Left lobe of liver (tissue), 2 donors: ENCODE data around the gene PLLP. TPM values are rescaled to one million over a fixed set of nuclear protein-coding genes. Genes with fewer than 3 reads are reported as not detected.

ENCODE experiments used
- ATAC-seq: fragments of 200-7000 bp; cut with Tn5 transposase; one replicate; pipeline ENCODE4 v1.9.1; 2020; ENCODE audit warnings: mild to moderate bottlenecking, moderate library complexity
- DNase-seq: peaks from one replicate; pipeline ENCODE4 v3.0.0-alpha.2; 2020; ENCODE audit warnings: low spot score
- total RNA-seq: library from RNA; stranded (reverse); gene quantifications from one replicate; pipeline ENCODE4 v1.2.1, GENCODE V29; 2021
- donor health status: DM: no; HTN: no; CAD: no; lungs with moderate emphysema.
- donor health status: DM: no; HTN: yes; CAD: no.

Gene PLLP, protein sequence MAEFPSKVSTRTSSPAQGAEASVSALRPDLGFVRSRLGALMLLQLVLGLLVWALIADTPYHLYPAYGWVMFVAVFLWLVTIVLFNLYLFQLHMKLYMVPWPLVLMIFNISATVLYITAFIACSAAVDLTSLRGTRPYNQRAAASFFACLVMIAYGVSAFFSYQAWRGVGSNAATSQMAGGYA
- 7.5 TPM for total RNA-seq

DNA sequence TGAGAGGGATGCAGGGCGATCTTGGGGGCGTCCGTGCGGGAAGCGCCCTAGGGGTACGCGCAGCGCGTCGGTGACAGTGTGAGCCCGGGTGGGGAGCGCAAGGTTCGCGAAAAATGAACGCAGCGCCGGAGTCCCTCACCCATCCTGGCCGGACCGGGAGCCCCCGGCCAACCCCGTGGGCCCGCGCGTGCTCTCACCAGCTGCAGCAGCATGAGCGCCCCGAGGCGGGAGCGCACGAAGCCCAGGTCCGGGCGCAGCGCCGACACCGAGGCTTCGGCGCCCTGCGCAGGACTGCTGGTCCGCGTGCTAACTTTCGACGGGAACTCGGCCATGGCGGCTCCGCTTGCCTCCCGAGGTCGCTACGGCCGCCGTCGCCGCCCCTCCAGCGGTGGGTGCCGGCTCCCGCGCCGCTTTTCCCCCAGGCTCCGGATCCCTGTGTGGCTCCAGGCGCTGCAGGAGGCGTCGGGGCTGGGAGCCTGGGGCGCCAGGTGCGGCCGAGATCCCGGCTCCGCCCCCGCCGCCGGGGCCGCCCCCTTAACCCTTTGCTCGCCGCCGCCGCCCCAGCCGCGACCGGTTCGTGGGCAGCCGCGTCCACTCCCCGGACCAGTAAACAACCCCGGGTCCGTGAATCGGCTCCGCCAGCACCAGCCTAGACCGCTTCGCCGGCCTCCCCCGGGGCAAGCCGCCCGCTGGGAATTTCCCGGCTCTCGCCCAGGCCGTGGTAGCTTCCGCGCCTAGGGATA lies at the start of gene PLLP:
Gene PLLP (minus strand): TSS at position 464 of the 743 bp plus-strand sequence. CDS start 132 bp downstream, at position 332.
- ATAC-seq (peak; percentile 89), DNase-seq (peak; percentile 60)

DNA sequence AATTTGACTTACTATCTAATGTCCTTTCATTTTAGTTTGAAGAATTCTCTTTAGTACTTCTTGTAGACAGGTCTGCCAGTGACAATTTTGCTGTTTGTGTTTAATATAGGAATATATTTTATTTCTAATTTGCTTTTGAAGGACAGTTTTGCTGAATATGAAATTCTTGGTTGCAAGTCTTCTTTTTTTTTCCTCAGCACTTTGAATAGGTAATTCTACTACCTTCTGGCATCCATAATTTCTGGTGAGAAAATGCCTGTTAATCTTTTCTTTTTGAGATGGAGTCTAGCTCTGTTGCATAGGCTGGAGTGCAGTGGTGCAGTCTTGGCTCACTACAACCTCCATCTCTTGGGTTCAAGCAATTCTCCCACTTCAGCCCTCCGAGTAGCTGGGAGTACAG lies 48.9 kb upstream of the PLLP start:
- no peak for ATAC-seq
- DNase-seq, result no peak

DNA sequence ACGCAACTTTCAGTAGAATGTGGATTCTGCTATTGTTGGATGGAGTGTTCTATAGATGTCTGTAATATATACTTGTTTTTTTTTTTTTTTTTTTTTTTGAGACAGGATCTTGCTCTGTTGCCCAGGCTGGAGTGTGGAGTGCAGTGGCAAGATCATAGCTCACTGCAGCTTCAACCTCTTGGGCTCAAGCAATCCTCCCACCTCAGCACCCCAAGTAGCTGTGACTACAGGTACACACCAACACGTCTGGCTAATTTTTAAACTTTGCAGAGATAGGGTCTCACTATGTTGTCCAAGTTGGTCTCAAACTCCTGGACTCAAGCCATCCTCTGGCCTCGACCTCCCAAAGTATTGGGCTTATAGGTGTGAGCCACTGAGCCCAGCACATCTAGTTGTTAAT lies 46.9 kb upstream of the PLLP start:
- no peak for DNase-seq
- no peak for ATAC-seq

DNA sequence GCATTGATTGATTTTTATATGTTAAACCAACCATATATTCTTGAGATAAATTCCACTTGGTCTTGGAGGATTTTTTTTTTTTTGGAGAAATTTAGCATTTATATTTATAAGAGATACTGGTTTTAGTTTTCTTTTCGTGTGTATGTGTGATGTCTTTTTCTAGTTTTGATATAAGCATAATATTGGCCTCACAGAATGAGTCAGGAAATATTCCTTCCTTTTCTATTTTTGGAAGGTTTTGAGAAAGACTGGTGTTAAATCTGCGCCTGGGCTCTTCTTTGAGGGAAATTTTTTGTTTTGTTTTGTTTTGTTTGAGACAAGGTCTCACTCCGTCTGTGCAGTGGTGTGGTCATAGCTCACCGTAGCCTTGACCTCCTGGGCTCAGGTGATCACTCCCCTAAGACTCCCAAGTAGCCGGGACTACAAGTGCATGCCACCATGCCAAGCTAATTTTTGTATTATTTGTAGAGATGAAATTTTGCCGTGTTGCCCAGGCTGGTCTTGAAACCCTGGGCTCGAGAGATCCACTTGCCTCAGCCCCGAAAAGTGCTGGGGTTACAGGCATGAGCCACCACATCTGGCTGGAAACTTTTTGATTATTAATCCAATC lies 45.4 kb upstream of the PLLP start:
- ATAC-seq (no peak), DNase-seq (no peak)

DNA sequence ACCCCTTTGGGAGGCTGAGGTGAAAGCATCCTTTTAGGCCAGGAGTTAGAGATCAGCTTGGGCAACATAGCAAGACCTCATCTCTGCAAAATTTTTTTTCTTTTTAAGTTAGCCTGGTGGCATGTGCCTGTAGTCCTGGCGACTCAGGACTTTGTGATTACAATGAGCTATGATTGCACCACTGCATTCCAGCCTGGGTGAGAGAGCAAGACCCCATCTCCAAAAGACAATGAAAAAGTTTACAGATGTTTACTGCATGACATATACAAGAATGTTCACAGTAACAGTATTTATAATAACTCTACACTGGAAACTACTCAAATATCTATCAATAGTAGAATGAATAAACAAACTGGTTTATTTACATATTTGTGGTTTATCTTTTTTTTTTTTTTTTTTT lies 41.0 kb upstream of the PLLP start:
- no peak for DNase-seq
- ATAC-seq, result no peak

DNA sequence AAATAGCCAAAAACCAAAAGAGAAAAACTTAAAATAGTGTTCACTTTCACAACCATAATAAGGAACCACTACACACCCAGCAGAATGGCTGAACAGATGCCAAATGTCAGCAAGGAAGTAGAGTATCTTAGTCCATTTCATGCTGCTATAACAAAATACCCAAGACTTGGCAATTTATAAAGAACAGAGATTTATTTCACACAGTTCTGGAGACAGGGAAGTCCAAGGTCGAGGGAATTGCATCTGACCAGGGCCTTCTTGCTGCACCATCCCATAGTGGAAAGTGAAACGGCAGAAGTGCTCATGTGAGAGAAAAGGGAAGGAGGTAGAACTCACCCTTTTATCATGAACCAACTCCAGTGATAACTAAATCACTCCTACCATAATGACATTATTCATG lies 40.3 kb upstream of the PLLP start:
- DNase-seq, result no peak
- peak; percentile 11 for ATAC-seq

DNA sequence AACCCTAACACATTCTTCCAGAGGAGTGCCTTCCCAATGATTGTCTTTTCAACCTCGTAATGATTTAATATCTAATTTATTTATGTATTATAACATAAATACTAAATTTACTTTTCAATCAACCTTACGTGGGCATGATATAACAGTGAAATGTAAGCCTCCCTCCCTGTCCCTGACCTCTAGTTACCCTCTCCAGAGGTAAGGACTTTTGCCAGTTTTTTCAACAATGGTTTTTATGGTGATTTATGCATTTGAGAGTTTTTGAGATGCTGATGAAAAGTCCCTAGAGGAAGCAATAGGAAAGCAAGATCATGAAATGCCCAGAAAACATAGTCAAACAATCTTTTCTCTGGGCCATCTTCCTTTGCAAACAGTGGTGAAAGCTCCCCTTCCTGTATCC lies 35.2 kb upstream of the PLLP start:
- no peak for DNase-seq

DNA sequence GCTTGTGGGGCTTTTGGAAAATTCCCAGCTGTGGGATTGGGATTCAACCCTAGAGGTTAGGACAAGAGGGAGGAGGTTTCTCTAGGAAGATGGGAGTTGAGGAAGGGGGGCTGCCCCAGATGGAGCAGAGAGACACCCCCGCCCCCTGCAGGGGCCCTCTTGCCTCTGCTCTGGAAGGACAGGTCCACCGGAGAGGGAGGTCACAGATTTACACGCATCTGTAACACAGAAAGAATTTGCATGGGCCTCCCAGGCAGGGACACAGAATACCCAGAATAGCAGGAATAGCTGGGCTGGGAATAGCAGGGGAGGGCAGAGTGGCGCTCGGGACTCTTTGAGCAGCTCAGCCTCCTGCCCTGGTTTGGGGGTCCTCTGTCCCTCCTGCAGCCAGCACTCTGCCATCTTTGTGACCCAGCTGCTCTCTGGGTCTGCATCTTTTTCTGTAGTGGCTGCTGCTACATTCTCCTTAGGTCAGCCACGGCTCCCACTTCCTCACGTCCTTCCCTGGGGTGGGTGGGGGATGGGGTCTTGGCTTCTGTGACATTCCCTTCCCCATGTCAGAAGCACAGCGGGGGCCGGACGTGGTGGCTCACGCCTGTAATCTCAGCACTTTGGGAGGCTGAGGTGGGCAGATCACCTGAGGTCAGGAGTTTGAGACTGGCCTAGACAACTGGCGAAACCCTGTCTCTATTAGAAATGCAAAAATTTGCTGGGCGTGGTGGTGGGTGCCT lies 33.9 kb upstream of the PLLP start:
- ATAC-seq, result no peak
- DNase-seq, result no peak

More for the DNA sequence above, 35.2 kb upstream of the PLLP start:
- no peak for ATAC-seq

DNA sequence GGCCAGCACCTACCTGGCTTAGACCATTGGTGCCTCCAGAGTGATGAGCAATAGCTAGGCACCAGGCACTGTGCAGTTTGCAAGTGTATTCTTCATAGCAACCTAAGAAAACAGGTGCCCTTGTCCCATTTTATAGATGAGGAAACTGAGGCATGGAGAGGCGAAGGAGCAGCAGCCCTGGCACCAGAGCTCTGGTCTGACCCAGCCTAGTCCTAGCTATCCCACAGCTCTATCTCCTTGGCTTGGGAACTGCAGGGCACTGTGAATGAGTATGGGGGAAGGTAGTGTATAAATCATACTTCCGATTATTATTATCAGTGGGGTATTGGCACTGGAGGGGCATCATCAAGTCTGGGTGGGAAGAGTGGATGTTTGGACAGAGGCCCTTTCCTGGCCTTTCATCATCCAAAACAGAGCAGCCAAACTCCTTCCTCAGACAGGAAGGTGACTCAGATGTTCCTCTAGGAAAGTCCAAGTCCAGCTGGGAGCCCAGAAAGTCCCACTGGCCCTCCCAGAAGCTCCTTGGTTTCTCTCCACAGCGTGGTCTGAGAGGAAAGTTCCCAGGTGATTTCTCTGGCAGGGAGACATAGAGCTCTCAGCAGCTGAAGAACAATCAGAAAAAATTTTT lies 32.0 kb upstream of the PLLP start:
- ATAC-seq (peak; percentile 35), DNase-seq (no peak)

DNA sequence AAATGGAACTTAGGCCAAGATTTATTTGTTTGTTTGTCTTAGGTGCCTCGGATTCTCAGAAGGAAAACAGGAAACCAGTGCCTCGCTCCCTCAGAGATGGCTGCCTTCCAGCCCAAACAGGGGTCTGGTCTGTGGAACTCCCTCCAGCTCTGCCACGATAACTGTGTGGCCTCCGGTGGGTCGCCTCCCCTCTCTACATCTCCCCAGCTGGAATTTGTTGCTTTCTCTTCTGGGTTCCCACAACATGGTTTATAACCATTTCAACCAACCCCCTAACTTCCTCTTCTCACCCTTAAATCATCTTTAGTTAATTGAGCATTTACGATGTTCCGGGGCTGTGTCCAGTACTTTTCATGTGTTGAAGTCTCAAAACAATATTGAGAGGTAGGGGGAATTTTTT lies 30.9 kb upstream of the PLLP start:
- DNase-seq (peak; percentile 21), ATAC-seq (no peak)

DNA sequence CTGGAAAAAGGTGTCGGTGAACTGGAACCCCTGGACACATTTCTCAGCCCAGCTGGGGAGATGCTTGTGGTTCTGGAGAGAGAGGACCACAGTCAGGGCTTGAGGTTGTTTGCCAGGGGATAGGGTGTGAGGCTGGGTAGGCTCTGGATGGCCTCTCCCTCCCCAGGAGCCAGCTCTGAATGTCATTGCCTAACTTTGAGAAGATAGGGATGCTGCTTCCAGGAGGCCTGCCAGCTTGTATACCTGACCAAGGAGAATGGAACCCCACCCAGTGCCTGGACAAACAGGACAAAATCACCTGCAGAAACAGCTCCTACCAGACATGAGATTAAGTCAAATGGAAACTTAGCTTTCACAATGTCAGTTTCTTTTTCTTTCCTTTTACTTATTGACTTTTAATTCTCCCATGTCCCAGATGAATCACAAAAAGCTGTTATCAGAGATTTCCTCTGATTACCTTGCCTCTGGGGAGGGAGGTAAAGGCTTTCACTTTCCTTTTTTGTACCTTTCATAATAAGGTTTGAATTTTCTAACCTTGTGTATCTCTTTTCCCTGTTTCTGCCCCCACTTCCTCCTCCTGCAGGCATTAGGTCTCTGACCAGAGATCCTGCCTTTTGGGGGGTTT lies 29.8 kb upstream of the PLLP start:
- DNase-seq, result no peak
- peak; percentile 12 for ATAC-seq

DNA sequence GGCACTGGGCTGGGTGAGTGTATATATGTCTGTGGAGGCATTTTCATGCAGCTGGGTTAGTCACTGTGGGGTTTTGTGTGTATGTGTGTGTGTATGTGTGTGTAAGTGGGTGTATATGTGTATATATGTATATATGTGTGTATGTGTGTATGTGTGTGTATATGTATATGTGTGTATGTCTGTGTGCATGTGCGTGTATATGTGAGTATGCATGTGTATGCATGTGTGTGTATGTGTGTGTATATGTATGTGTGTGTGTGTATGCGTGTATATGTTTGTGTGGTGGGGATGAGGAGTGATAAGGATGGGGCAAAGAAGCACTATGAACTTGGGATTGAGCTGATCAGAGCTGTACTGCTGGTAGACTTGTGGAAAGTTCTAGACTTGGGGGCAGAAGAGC lies 29.0 kb upstream of the PLLP start:
- DNase-seq, result no peak
- ATAC-seq, result no peak

DNA sequence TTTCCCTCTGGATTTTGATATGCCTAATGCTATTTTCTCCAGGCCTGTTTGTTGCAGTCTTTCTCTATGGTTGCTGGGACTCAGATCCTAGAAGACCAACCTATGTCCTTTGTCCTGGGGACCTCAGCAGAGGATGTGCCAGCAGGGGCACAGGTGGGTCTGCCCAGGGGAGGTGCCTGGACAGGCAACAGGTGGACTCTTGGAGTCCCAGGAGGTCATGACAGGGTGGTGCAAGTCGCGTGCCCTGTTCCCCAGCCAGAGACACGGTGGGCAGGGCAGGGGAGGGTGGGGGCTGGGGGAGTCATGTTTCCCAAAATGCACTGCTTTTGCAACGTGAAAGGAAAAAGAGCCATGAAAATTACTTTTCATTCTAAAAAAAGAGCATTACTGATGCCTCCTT lies 26.3 kb upstream of the PLLP start:
- DNase-seq (no peak), ATAC-seq (peak; percentile 55)

DNA sequence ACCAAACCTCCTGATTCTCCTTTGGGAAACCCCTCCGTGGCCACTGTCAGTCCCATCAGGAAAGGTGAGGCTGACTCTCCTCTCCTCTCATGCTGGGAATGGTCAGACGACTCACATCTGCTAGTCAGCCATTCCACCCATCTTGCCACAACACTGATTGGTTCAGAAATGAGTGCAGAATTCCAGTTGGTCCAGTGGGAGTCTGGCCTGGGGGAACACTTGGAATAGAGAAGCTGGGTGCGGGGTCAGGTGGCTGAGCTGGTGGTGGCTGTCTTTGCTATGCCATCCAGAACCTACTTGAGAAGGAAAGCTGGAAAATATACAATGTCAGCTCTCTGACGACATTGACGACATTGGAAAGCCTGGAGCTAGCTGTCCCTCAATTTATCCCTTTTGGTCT lies 23.6 kb upstream of the PLLP start:
- DNase-seq (no peak), ATAC-seq (no peak)

DNA sequence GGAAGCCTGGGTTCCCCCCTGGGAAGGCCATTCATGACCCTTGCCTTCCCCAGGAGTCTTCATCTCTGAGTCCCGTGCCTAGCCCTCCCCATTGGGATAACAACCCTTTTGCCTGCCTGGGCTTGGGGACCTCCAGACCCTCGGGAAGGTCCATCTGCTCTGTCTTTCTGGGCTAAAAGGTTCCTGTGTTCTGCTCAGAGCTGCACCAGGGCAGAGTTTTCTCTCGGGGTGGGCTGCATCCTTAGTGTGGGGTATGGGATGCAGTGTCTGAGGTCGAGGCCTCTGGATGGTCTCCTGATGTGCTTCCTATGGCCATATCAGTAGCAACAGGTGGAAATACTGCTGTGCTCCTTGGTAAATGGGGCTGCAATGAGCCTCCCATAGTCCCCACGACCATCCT lies 22.9 kb upstream of the PLLP start:
- DNase-seq, result no peak
- ATAC-seq, result no peak

DNA sequence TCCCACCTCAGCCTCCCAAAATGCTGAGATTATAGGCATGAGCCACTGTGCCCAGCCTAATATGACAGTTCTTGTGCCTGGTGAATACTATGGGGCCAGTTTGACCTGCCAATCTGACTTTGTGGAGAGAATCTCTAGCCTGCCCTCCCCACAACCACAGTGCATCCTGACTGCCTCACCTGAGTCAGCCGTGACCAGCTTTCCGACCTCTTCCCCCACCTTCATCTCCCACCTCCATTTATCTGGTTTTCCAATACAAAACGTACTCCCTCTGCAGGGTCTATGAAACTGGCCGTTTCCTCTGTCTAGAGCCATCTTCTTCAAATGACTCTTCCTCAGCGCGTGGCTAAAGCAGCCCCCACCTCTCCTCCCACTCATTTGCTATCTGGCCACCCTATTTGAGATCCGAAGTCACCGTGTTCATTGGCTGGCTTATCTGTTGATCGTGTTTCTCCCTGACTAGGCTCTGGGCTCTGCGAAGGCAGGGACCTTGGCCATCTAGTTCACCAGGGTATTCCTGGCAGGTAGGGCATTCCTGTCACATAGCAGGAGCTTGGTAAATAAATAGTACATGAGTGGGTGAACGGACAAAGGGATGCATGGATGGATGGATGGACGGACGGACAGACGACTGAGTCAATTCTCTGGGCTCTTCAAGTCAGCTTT lies 22.3 kb upstream of the PLLP start:
- DNase-seq (no peak), ATAC-seq (no peak)

DNA sequence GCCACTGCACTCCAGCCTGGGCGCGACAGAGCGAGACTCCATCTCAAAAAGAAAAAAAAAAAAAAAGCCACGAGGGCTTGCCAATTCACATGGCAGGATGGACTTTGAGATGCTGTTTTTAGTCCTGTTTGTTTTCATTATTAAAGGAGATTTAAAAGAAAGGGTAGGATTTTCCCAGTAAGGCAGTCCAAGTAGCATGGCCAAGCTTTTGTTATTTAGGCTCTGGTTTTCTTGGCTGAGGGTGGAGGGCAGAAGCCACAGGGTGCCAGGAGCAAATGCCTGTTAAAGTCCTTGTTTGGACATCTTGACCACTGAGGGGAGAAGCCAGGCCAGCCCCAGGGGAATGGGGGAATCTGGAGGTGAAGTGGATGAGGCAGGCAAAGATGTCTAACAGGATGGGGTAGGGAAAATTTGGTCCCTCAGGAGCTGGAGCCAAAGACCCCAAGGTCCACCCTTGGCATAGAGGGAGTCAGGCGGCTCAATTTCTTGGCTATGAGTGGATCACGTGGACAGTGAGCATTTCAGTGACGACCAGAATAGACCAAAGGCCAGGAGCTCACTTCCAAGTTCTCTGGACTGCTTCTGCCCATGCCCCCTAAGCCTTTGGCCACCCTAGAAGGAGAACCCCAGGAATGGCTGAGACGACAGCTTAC lies 20.8 kb upstream of the PLLP start:
- DNase-seq (peak; percentile 75), ATAC-seq (peak; percentile 46)

DNA sequence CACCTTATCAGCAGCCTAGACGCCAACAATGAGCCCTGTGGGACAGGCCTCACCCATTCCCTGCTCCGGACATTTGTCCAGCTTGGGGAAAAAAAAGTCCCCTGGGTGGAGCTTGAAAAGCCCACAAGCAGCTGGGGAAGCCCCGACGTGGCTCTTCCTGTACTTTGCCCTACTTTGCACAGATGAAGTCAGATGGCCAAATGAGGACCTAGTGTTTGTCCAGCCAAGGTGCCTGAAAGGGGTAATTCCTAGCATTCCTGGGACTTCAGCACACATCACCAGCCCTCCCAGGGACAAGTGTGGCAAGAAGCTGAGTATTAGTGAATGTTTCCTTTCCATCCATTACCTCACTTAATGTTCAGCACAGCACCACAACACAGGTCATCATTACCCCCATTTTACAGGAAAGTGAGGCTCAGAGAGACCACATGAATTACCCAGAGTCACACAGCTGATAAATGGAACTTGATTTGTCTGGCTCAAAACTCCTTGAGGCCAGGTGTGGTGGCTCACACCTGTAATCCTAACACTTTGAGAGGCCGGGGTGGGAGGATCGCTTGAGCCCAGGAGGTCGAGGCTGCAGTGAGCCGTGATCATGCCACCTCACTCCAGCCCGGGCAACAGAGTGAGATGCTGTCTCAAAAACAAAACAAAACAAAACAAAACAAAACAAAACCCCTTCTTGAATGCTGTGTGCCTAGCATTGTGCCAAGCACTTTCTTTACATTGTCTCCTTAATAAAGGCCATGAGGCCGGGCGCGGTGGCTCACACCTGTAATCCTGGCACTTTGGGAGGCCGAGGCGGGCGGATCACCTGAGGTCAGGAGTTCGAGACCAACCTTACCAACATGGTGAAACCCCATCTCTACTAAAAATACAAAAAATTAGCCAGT lies 19.9 kb upstream of the PLLP start:
- ATAC-seq (peak; percentile 54), DNase-seq (peak; percentile 87)

DNA sequence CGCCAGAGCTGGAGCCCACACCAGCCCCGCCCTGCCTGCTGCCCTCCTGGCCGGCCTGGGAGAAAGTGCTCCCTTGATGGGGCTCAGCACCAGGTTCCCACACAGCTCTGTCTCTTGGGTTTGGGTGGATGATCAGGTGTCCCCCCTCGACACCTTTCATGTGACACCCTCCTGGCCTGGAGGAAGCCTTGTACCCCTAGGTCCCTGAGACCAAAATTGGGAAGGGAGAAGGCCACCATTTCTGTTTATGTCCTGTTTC lies 19.4 kb upstream of the PLLP start:
- DNase-seq (no peak), ATAC-seq (no peak)
